HEK293 (cell line): ENCODE measurements around the gene TMEM250.
A peak's percentile ranks its signal among the peaks of the same experiment; 100 is the strongest.

Experiments used
- BCL11B ChIP-seq: fragments of 450-650 bp; formaldehyde crosslinking; IDR thresholded peaks from 2 replicates; pipeline ENCODE4 v1.5.1; 2016; ENCODE audit warnings: low read depth, missing biosample characterization, missing genetic modification characterization
- EGR2 ChIP-seq: fragments of 450-650 bp; formaldehyde crosslinking; IDR thresholded peaks from 2 replicates; pipeline ENCODE4 v1.5.1; 2016; ENCODE audit warnings: low read depth, missing biosample characterization, missing genetic modification characterization
- GLI2 ChIP-seq: fragments of 450-650 bp; formaldehyde crosslinking; IDR thresholded peaks from 2 replicates; pipeline ENCODE4; 2017; ENCODE audit warnings: missing biosample characterization, missing genetic modification characterization, low read depth, borderline replicate concordance
- KLF10 ChIP-seq: fragments of 450-650 bp; IDR thresholded peaks from 2 replicates; pipeline ENCODE4 v1.5.1; 2018; ENCODE audit warnings: missing biosample characterization, mild to moderate bottlenecking, missing genetic modification characterization
- KLF8 ChIP-seq: fragments of 450-650 bp; formaldehyde crosslinking; IDR thresholded peaks from 2 replicates; pipeline ENCODE4 v1.5.1; 2016; ENCODE audit warnings: missing biosample characterization, missing genetic modification characterization
- KLF9 ChIP-seq: fragments of 450-650 bp; formaldehyde crosslinking; IDR thresholded peaks from 2 replicates; pipeline ENCODE4 v1.5.1; 2016; ENCODE audit warnings: missing biosample characterization, missing genetic modification characterization, low read depth
- MEIS1 ChIP-seq: sonication (generic); formaldehyde crosslinking; IDR thresholded peaks from 2 replicates; pipeline ENCODE4 v1.8.1; 2022; ENCODE audit warnings: missing genetic modification reagents, mild to moderate bottlenecking, borderline replicate concordance
- MYNN ChIP-seq: fragments of 450-650 bp; formaldehyde crosslinking; IDR thresholded peaks from 2 replicates; pipeline ENCODE4 v1.5.1; 2016; ENCODE audit warnings: missing biosample characterization, missing genetic modification characterization, borderline replicate concordance
- OSR2 ChIP-seq: fragments of 450-650 bp; formaldehyde crosslinking; IDR thresholded peaks from 2 replicates; pipeline ENCODE4 v1.5.1; 2016; ENCODE audit warnings: missing biosample characterization, missing genetic modification characterization
- PATZ1 ChIP-seq: fragments of 450-650 bp; formaldehyde crosslinking; IDR thresholded peaks from 2 replicates; pipeline ENCODE4 v1.5.1; 2016; ENCODE audit warnings: missing biosample characterization, missing genetic modification characterization
- SETDB1 ChIP-seq: IDR thresholded peaks from one replicate; pipeline ENCODE4 v1.6.1; 2017; ENCODE audit warnings: mild to moderate bottlenecking, low read length, moderate library complexity, mixed read lengths; ENCODE audit not compliant: insufficient read length
- SP2 ChIP-seq: fragments of 450-650 bp; formaldehyde crosslinking; IDR thresholded peaks from 2 replicates; pipeline ENCODE4 v1.5.1; 2016; ENCODE audit warnings: missing biosample characterization, missing genetic modification characterization
- SP3 ChIP-seq: fragments of 450-650 bp; formaldehyde crosslinking; IDR thresholded peaks from 2 replicates; pipeline ENCODE4 v1.5.1; 2016; ENCODE audit warnings: missing biosample characterization, missing genetic modification characterization
- TCF7L2 ChIP-seq: IDR thresholded peaks from 2 replicates; pipeline ENCODE4 v1.6.1; 2011; ENCODE audit warnings: low read depth, mild to moderate bottlenecking, inconsistent platforms, low read length, moderate library complexity, borderline replicate concordance
- ZBTB1 ChIP-seq: fragments of 450-650 bp; formaldehyde crosslinking; IDR thresholded peaks from 2 replicates; pipeline ENCODE4 v1.5.1; 2016; ENCODE audit warnings: missing biosample characterization, missing genetic modification characterization
- ZBTB21 ChIP-seq: fragments of 450-650 bp; formaldehyde crosslinking; IDR thresholded peaks from 2 replicates; pipeline ENCODE4 v1.5.1; 2017; ENCODE audit warnings: missing biosample characterization, missing genetic modification characterization
- ZBTB26 ChIP-seq: fragments of 450-650 bp; formaldehyde crosslinking; optimal IDR thresholded peaks from 2 replicates; pipeline ENCODE3; 2016; ENCODE audit warnings: missing biosample characterization, mild to moderate bottlenecking, missing genetic modification characterization
- ZBTB44 ChIP-seq: fragments of 450-650 bp; IDR thresholded peaks from 2 replicates; pipeline ENCODE4 v1.5.1; 2018; ENCODE audit warnings: missing biosample characterization, mild to moderate bottlenecking, missing genetic modification characterization
- ZFHX2 ChIP-seq: fragments of 450-650 bp; formaldehyde crosslinking; conservative IDR thresholded peaks from 2 replicates; pipeline ENCODE4 v1.5.1; 2016; ENCODE audit warnings: missing biosample characterization, missing genetic modification characterization
- ZIC2 ChIP-seq: fragments of 450-650 bp; formaldehyde crosslinking; IDR thresholded peaks from 2 replicates; pipeline ENCODE4 v1.5.1; 2016; ENCODE audit warnings: missing biosample characterization, missing genetic modification characterization
- ZNF114 ChIP-seq: fragments of 450-650 bp; formaldehyde crosslinking; IDR thresholded peaks from 2 replicates; pipeline ENCODE4 v1.5.0; 2017; ENCODE audit warnings: missing biosample characterization, missing genetic modification characterization
- ZNF146 ChIP-seq: fragments of 450-650 bp; formaldehyde crosslinking; IDR thresholded peaks from 2 replicates; pipeline ENCODE4 v1.5.1; 2016; ENCODE audit warnings: missing biosample characterization, missing genetic modification characterization
- ZNF169 ChIP-seq: fragments of 450-650 bp; formaldehyde crosslinking; IDR thresholded peaks from 2 replicates; pipeline ENCODE4 v1.5.1; 2016; ENCODE audit warnings: missing biosample characterization, missing genetic modification characterization
- ZNF341 ChIP-seq: fragments of 450-650 bp; formaldehyde crosslinking; IDR thresholded peaks from 2 replicates; pipeline ENCODE4; 2016; ENCODE audit warnings: low read depth, missing biosample characterization, missing genetic modification characterization
- ZNF366 ChIP-seq: fragments of 450-650 bp; formaldehyde crosslinking; conservative IDR thresholded peaks from 2 replicates; pipeline ENCODE4 v1.5.1; 2016; ENCODE audit warnings: missing biosample characterization, missing genetic modification characterization
- ZNF398 ChIP-seq: fragments of 450-650 bp; formaldehyde crosslinking; IDR thresholded peaks from 2 replicates; pipeline ENCODE4 v1.5.1; 2017; ENCODE audit warnings: missing biosample characterization, missing genetic modification characterization
- ZNF501 ChIP-seq: fragments of 450-650 bp; formaldehyde crosslinking; IDR thresholded peaks from 2 replicates; pipeline ENCODE4 v1.5.1; 2016; ENCODE audit warnings: missing biosample characterization, missing genetic modification characterization
- ZNF514 ChIP-seq: fragments of 450-650 bp; formaldehyde crosslinking; IDR thresholded peaks from 2 replicates; pipeline ENCODE4 v1.5.1; 2016; ENCODE audit warnings: missing biosample characterization, missing genetic modification characterization
- ZNF544 ChIP-seq: fragments of 450-650 bp; formaldehyde crosslinking; IDR thresholded peaks from 2 replicates; pipeline ENCODE4 v1.5.0; 2017; ENCODE audit warnings: missing biosample characterization, missing genetic modification characterization
- ZNF558 ChIP-seq: fragments of 450-650 bp; formaldehyde crosslinking; IDR thresholded peaks from 2 replicates; pipeline ENCODE4 v1.5.1; 2016; ENCODE audit warnings: missing biosample characterization, missing genetic modification characterization
- ZNF623 ChIP-seq: fragments of 450-650 bp; formaldehyde crosslinking; IDR thresholded peaks from 2 replicates; pipeline ENCODE4 v1.5.1; 2016; ENCODE audit warnings: missing biosample characterization, missing genetic modification characterization
- ZNF629 ChIP-seq: fragments of 450-650 bp; formaldehyde crosslinking; IDR thresholded peaks from 2 replicates; pipeline ENCODE4 v1.5.1; 2017; ENCODE audit warnings: missing biosample characterization, missing genetic modification characterization
- ZNF658 ChIP-seq: fragments of 450-650 bp; formaldehyde crosslinking; IDR thresholded peaks from 2 replicates; pipeline ENCODE4; 2016; ENCODE audit warnings: missing biosample characterization, missing genetic modification characterization
- ZNF768 ChIP-seq: fragments of 450-650 bp; formaldehyde crosslinking; IDR thresholded peaks from 2 replicates; pipeline ENCODE4 v1.5.1; 2018; ENCODE audit warnings: missing biosample characterization, mild to moderate bottlenecking, missing genetic modification characterization
- ZNF791 ChIP-seq: fragments of 450-650 bp; formaldehyde crosslinking; IDR thresholded peaks from 2 replicates; pipeline ENCODE4 v1.5.1; 2016; ENCODE audit warnings: missing biosample characterization, missing genetic modification characterization
- ZNF792 ChIP-seq: fragments of 450-650 bp; formaldehyde crosslinking; IDR thresholded peaks from 2 replicates; pipeline ENCODE4 v1.5.1; 2016; ENCODE audit warnings: missing biosample characterization, missing genetic modification characterization

TMEM250 gene

GRCh38 chr9:136118320-136119060 is at the start of gene TMEM250 (continued):
- TF ChIP-seq ZNF398 (tag by site-specific recombination) (peak; percentile 86), ZNF768 (tag by site-specific recombination) (no peak), ZNF514 (no peak), ZNF544 (tag by site-specific recombination) (no peak), ZNF169 (tag by site-specific recombination) (no peak), KLF10 (peak; percentile 91), ZNF501 (no peak), KLF8 (peak; percentile 78; the same call in 1 of the 2 replicates), ZIC2 (peak; percentile 60), ZNF792 (no peak), ZBTB44 (tag by site-specific recombination) (no peak), ZNF558 (tag by site-specific recombination) (no peak), ZBTB21 (tag by site-specific recombination) (no peak), ZNF658 (tag by site-specific recombination) (no peak), MYNN (tag by site-specific recombination) (no peak), ZNF146 (tag by site-specific recombination) (no peak), MEIS1 (CRISPR knock-in tag) (0 out of 2 replicates have a peak, but pooled peaks have one; percentile 38), SETDB1 (no peak), ZBTB26 (peak; percentile 100), ZNF341 (tag by site-specific recombination) (peak; percentile 22; the same call in 1 of the 2 replicates), EGR2 (tag by site-specific recombination) (peak; percentile 92), ZNF791 (tag by site-specific recombination) (no peak), ZFHX2 (peak; percentile 98), ZNF114 (tag by site-specific recombination) (no peak), PATZ1 (tag by site-specific recombination) (peak; percentile 51), OSR2 (tag by site-specific recombination) (no peak), ZNF366 (tag by site-specific recombination) (no peak), ZNF629 (tag by site-specific recombination) (no peak), BCL11B (tag by site-specific recombination) (no peak), SP3 (peak; percentile 50), GLI2 (no peak), KLF9 (tag by site-specific recombination) (peak; percentile 90), ZNF623 (tag by site-specific recombination) (no peak), SP2 (tag by site-specific recombination) (peak; percentile 83), TCF7L2 (no peak), ZBTB1 (tag by site-specific recombination) (no peak)
